PC-3 (cell line): ENCODE measurements around the gene PCNX2. TPM values are rescaled to one million over a fixed set of nuclear protein-coding genes. Genes with fewer than 3 reads are reported as not detected.

Experiments used
- ATAC-seq: fragments of 200-7000 bp; cut with Tn5 transposase; 2 replicates; pipeline ENCODE4 v1.9.1; 2020; ENCODE audit warnings: mild to moderate bottlenecking, moderate library complexity
- BruUV-seq: library from RNA; stranded (reverse); fragments of 400-500 nt; replicated peaks from 2 replicates; lab custom pipeline; 2021; lab: Mats Ljungman, UMichigan
- CTCF ChIA-PET: fragments of 300-600 bp; sonication (Branson Sonifier 250); formaldehyde crosslinking; loops from one replicate; lab custom pipeline; 2022; ENCODE audit warnings: antibody characterized with exemption; lab: Charles Lee
- POLR2A ChIA-PET: fragments of 300-600 bp; sonication (Branson Sonifier 250); formaldehyde crosslinking; loops from one replicate; lab custom pipeline; 2022; ENCODE audit warnings: antibody characterized with exemption; ENCODE audit not compliant: unreplicated experiment; lab: Charles Lee
- DNase-seq: peaks from one replicate; pipeline ENCODE4 v3.0.0-alpha.2; 2015
- H2AFZ ChIP-seq: fragments of 300-600 bp; sonication (generic); 2 replicates; pipeline ENCODE4 v1.6.0; 2016; ENCODE audit warnings: antibody characterized with exemption, low read length
- H3F3A ChIP-seq: fragments of 300-600 bp; sonication (generic); one replicate; pipeline ENCODE4 v1.6.0; 2017; ENCODE audit warnings: antibody characterized with exemption, low read length, control low read depth, mild to moderate bottlenecking; ENCODE audit not compliant: unreplicated experiment
- H3K27ac ChIP-seq: fragments of 300-600 bp; sonication (generic); 2 replicates; pipeline ENCODE4 v1.5.1; 2016; ENCODE audit warnings: mild to moderate bottlenecking, low read length
- H3K27me3 ChIP-seq: fragments of 300-600 bp; sonication (generic); 2 replicates; pipeline ENCODE4 v1.6.1; 2016; ENCODE audit warnings: low read length, mixed read lengths
- H3K36me3 ChIP-seq: fragments of 300-600 bp; sonication (generic); 2 replicates; pipeline ENCODE4 v1.6.1; 2016; ENCODE audit warnings: low read depth, mixed run types, low read length, mixed read lengths
- H3K4me1 ChIP-seq: fragments of 300-600 bp; sonication (generic); 2 replicates; pipeline ENCODE4 v1.5.1; 2016; ENCODE audit warnings: low read length; ENCODE audit not compliant: insufficient read depth
- H3K4me2 ChIP-seq: fragments of 300-600 bp; sonication (generic); 2 replicates; pipeline ENCODE4 v1.6.0; 2016; ENCODE audit warnings: low read length
- H3K4me3 ChIP-seq: fragments of 300-600 bp; sonication (generic); 2 replicates; pipeline ENCODE4 v1.5.1; 2016; ENCODE audit warnings: mild to moderate bottlenecking, low read length, mixed read lengths
- H3K79me2 ChIP-seq: fragments of 300-600 bp; sonication (generic); 2 replicates; pipeline ENCODE4 v1.6.1; 2017; ENCODE audit warnings: low read length, mixed read lengths
- H3K9ac ChIP-seq: fragments of 300-600 bp; sonication (generic); 2 replicates; pipeline ENCODE4 v1.6.0; 2016; ENCODE audit warnings: mild to moderate bottlenecking, low read length
- H3K9me2 ChIP-seq: fragments of 300-600 bp; sonication (generic); replicated peaks from 2 replicates; pipeline ENCODE4 v1.6.1; 2016; ENCODE audit warnings: mixed run types, low read length, mixed read lengths
- H3K9me3 ChIP-seq: fragments of 300-600 bp; sonication (generic); 2 replicates; pipeline ENCODE4 v1.6.1; 2016; ENCODE audit warnings: low read length, mixed read lengths
- H4K20me1 ChIP-seq: fragments of 300-600 bp; sonication (generic); 2 replicates; pipeline ENCODE4 v1.6.1; 2016; ENCODE audit warnings: low read length, mixed read lengths
- EZH2 ChIP-seq: fragments of 300-600 bp; sonication (generic); IDR thresholded peaks from one replicate; pipeline ENCODE4 v1.6.1; 2017; ENCODE audit warnings: antibody characterized with exemption, mild to moderate bottlenecking, low read length; ENCODE audit not compliant: unreplicated experiment
- EZH2phosphoT487 ChIP-seq: fragments of 300-600 bp; sonication (generic); IDR thresholded peaks from 2 replicates; pipeline ENCODE4 v1.6.1; 2018; ENCODE audit warnings: mild to moderate bottlenecking, antibody characterized with exemption, low read length, borderline replicate concordance
- intact Hi-C: fragments of 100-400 bp; cut with micrococcal nuclease; formaldehyde crosslinking; loops from 2 replicates; pipeline ENCODE4 v1.9.0; 2023
- total RNA-seq: library from RNA; depleted of rRNA; stranded (reverse); fragments of >200 nt; gene quantifications from 2 replicates; pipeline ENCODE4 v1.2.3, GENCODE V29; 2014
- TF ChIP-seq, protein P1 (sequence below): fragments of 300-600 bp; sonication (generic); conservative IDR thresholded peaks from 2 replicates; pipeline ENCODE4 v1.5.1; 2017; ENCODE audit warnings: antibody characterized with exemption, low read depth, mild to moderate bottlenecking, low read length

The PCNX2 gene
- total RNA-seq, 1 experiment from 2014 or later = 17.3 TPM

DNA sequence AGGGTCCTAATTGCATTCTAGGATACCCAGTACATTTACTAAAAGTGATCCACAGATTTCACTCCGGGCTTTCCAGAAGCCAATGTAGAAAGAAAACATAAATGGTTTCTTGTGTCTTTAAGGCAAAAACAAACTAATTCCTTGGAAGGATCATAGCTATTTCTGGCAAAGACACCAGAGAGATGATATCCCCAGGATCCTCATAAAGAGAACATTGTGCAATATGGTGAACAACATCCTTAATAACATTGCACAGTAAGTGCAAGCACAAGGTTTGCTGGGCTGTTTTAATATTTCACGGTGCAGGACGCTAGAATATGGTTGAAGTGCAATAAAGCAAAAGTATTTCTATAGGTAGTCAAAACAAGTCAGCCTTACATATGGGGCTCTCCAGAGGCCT, 262.2 kb downstream of the PCNX2 start:
- H3K27ac ChIP-seq = no peak overlapping the region
- H3K9me3 ChIP-seq = no peaks in the 10 kb centered on the region
- TF ChIP-seq, protein P1, sequence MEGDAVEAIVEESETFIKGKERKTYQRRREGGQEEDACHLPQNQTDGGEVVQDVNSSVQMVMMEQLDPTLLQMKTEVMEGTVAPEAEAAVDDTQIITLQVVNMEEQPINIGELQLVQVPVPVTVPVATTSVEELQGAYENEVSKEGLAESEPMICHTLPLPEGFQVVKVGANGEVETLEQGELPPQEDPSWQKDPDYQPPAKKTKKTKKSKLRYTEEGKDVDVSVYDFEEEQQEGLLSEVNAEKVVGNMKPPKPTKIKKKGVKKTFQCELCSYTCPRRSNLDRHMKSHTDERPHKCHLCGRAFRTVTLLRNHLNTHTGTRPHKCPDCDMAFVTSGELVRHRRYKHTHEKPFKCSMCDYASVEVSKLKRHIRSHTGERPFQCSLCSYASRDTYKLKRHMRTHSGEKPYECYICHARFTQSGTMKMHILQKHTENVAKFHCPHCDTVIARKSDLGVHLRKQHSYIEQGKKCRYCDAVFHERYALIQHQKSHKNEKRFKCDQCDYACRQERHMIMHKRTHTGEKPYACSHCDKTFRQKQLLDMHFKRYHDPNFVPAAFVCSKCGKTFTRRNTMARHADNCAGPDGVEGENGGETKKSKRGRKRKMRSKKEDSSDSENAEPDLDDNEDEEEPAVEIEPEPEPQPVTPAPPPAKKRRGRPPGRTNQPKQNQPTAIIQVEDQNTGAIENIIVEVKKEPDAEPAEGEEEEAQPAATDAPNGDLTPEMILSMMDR = no peak
- TF ChIP-seq EZH2 (no peak), EZH2phosphoT487 (no peak)
- H3K9me2 ChIP-seq = no peaks in the 10 kb centered on the region
- no peaks in the 10 kb centered on the region for H3F3A ChIP-seq
- H3K79me2 ChIP-seq = no peaks in the 10 kb centered on the region
- no peak for DNase-seq
- H3K4me1 ChIP-seq = no peaks in the 10 kb centered on the region
- CTCF ChIA-PET = no interaction called here
- BruUV-seq = no TSS peak
- POLR2A ChIA-PET = no interaction called here
- no peak for ATAC-seq
- H3K36me3 ChIP-seq = no peaks in the 10 kb centered on the region
- H3K9ac ChIP-seq = no peak overlapping the region
- H4K20me1 ChIP-seq = no peaks in the 10 kb centered on the region
- no peak overlapping the region for H2AFZ ChIP-seq
- H3K27me3 ChIP-seq = no peaks in the 10 kb centered on the region
- no peak overlapping the region for H3K4me2 ChIP-seq
- intact Hi-C loops = no loop called here
- no peak overlapping the region for H3K4me3 ChIP-seq

DNA sequence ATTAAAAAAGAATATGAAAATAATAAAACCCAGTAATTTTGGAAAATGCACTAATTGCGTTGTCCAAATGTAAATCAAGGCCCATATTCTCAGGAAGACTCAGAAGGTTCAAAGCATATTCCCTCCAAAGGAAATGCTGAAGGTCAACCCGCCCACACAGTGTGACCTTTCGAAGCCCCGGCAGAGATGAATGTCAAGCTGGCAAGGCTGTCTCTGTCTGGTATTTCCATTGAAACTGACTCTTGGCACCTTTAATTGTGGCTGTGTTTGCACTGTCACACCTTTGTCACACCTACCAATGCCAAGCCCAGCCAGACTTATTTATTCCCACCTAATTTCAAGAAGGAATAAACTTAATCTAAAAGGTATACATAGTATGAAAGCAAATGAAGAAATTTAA, 262.6 kb downstream of the PCNX2 start:
- ChIA-PET CTCF (no interaction called here), POLR2A (no interaction called here)
- Histone ChIP-seq H3F3A (no peaks in the 10 kb centered on the region), H3K9me3 (no peaks in the 10 kb centered on the region), H3K27me3 (no peaks in the 10 kb centered on the region), H3K9ac (no peak overlapping the region), H3K4me1 (no peaks in the 10 kb centered on the region), H3K79me2 (no peaks in the 10 kb centered on the region), H3K4me2 (no peak overlapping the region), H3K36me3 (no peaks in the 10 kb centered on the region), H3K27ac (no peak overlapping the region), H2AFZ (no peak overlapping the region), H3K9me2 (no peaks in the 10 kb centered on the region), H3K4me3 (no peak overlapping the region), H4K20me1 (no peaks in the 10 kb centered on the region)
- BruUV-seq = no TSS peak
- TF ChIP-seq, protein P1 = no peak
- TF ChIP-seq EZH2phosphoT487 (no peak), EZH2 (no peak)
- DNase-seq (no peak), ATAC-seq (no peak)
- intact Hi-C loops = no loop called here

DNA sequence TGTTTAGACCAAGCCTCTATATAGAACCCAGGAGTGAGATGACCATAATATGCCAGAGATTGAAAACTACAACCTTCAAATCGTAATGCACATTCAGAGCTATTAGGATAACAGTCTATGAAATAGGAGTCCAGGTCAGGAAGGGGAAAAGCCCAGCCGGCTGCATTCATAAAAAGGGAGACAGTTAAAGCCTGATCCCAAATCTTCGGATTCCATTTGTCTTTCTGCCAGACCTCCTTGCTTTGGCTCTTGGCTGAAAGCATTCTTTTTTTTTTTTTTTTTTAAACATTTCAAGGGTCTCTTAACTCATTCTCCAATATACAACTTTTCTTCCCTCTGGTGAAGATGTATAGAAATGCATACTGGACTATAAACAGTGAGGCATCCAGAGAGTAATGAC, 264.0 kb downstream of the PCNX2 start:
- no peak overlapping the region for H3K27ac ChIP-seq
- H3K4me2 ChIP-seq = no peak overlapping the region
- intact Hi-C loops = no loop called here
- ChIA-PET POLR2A (no interaction called here), CTCF (no interaction called here)
- H3K9me3 ChIP-seq = no peaks in the 10 kb centered on the region
- no peak overlapping the region for H3K9ac ChIP-seq
- no peaks in the 10 kb centered on the region for H3K27me3 ChIP-seq
- no peaks in the 10 kb centered on the region for H3K36me3 ChIP-seq
- no peaks in the 10 kb centered on the region for H4K20me1 ChIP-seq
- DNase-seq (no peak), ATAC-seq (no peak)
- TF ChIP-seq, protein P1 = no peak
- no peak for TF ChIP-seq EZH2
- TF ChIP-seq EZH2phosphoT487 = no peak
- BruUV-seq = no TSS peak
- no peaks in the 10 kb centered on the region for H3F3A ChIP-seq
- no peak overlapping the region for H3K4me3 ChIP-seq
- no peaks in the 10 kb centered on the region for H3K9me2 ChIP-seq
- no peaks in the 10 kb centered on the region for H3K79me2 ChIP-seq
- H2AFZ ChIP-seq = no peak overlapping the region
- no peaks in the 10 kb centered on the region for H3K4me1 ChIP-seq
